HFF-Myc (cell line): ENCODE results near the gene SNAP47.

Experiments
- DNase-seq: peaks from one replicate; pipeline ENCODE4 v3.0.0-alpha.2; 2011; ENCODE audit warnings: low read depth; ENCODE audit errors: extremely low read depth
- H3K4me3 ChIP-seq: replicated peaks from 2 replicates; pipeline ENCODE4 v1.5.1; 2011; ENCODE audit warnings: low read depth, mild to moderate bottlenecking, control low read depth, low read length
- TF ChIP-seq, protein P1 (sequence below): IDR thresholded peaks from 2 replicates; pipeline ENCODE4 v1.5.1; 2012; ENCODE audit warnings: mild to moderate bottlenecking, low read depth, low read length, control low read depth; ENCODE audit errors: missing control alignments

SNAP47 gene

DNA sequence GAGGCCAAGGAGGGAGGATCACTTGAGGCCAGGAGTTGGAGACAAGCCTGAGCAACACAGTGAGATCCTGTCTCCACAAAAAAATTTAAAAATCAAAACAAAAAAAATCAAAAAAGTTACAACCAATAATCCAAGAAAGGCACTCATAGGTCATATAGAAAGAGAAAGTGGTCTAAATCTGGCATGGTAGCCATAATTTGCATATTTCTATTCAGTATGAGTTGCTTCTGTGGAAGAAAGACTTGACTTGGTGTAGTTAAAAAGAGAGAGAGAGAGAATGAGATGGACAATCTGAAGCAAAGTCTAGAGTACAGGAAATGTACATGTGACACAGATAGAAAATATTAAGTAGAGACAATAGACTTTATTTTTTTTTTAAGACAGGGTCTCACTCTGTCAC lies 22.6 kb upstream of the SNAP47 start:
- TF ChIP-seq, protein P1, sequence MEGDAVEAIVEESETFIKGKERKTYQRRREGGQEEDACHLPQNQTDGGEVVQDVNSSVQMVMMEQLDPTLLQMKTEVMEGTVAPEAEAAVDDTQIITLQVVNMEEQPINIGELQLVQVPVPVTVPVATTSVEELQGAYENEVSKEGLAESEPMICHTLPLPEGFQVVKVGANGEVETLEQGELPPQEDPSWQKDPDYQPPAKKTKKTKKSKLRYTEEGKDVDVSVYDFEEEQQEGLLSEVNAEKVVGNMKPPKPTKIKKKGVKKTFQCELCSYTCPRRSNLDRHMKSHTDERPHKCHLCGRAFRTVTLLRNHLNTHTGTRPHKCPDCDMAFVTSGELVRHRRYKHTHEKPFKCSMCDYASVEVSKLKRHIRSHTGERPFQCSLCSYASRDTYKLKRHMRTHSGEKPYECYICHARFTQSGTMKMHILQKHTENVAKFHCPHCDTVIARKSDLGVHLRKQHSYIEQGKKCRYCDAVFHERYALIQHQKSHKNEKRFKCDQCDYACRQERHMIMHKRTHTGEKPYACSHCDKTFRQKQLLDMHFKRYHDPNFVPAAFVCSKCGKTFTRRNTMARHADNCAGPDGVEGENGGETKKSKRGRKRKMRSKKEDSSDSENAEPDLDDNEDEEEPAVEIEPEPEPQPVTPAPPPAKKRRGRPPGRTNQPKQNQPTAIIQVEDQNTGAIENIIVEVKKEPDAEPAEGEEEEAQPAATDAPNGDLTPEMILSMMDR: no peak
- no peak for DNase-seq
- no peak overlapping the region for H3K4me3 ChIP-seq

DNA sequence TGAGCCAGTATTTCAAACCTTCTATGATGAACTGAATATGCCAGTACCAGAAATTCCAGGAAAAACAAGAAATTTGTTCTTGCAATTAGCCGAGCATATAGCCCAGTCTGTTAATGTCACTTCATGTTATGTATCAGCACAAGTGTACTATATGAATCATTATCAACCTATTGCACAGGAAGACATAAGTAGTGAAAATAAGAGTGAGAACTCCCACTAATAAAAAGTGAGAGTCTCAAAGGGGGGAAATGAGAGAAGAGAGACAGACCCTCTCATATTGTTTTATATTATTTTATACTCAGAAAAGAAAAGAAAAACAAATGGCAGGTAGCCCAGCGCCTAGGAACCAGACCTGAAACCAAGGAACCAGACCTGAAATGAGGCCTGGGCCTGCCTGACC lies 16.3 kb upstream of the SNAP47 start:
- TF ChIP-seq, protein P1: no peak
- DNase-seq: no peak

GRCh38 chr1:227723474-227723873 lies 11.8 kb upstream of the SNAP47 start:
- DNase-seq: peak; percentile 19
- TF ChIP-seq, protein P1: no peak
- H3K4me3 ChIP-seq: no peak overlapping the region

More for the DNA sequence above, 16.3 kb upstream of the SNAP47 start:
- no peak overlapping the region for H3K4me3 ChIP-seq

DNA sequence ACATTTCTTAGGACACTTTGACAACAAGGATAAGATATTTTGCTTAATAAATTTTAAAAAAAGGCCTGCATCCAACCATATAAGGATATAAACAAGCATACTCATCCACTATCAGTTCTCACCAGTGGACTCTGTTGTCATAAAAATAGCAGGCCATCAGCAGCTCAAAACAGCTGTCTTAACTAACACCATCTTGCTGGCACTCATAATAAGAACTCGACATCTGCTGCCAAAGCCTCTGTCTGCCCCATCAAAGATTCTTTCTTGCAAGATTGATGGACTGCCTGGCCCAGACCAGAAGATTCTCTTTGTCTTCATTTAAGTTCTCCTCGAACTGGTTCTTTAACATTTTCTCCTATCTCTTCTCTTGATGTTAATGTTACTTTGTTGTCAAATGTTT lies 10.2 kb upstream of the SNAP47 start:
- no peak overlapping the region for H3K4me3 ChIP-seq
- TF ChIP-seq, protein P1: no peak
- DNase-seq: no peak

- no peak for DNase-seq
- TF ChIP-seq, protein P1: no peak
- H3K4me3 ChIP-seq: no peak overlapping the region
Measured at GRCh38 chr1:227726318-227726717, 8.9 kb upstream of the SNAP47 start.

DNA sequence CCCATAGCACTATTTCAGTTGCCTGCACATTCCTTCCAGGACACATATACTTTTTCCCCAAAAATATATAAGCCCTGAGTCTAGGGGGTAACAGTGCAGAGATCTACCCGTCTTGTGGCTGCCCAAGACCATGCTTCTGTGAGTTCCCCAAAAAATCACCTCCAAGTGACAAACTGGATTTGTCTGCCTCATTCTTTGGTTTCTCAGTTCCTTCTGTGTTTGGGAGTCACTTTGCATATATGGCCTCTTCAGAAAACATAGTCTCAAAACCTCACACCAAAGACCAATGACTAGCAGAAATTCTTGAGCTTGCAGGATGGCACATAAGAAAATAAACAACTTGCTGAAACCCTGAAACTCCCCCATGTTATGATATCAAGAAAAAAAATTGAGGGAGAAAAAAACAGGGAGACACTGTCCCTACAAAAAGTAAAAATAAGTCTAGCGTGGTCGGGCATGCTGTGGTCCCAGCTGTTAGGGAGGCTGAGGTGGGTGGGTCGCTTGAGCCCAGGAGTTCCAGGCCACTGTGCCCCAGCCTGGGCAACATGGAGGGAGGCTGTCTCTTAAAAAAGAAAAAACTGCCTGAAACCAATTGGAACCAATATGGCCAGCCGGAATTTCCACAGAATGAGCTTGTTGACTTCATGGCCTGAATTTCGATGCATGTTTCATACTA lies 8.2 kb upstream of the SNAP47 start:
- TF ChIP-seq, protein P1: no peak
- DNase-seq: no peak
- no peak overlapping the region for H3K4me3 ChIP-seq
